ENCODE data around the gene ARHGAP8. TPM values are rescaled to one million over a fixed set of nuclear protein-coding genes. Genes with fewer than 3 reads are reported as not detected.

Gene ARHGAP8
- total and polyA plus RNA-seq, 2 donors (not counting 3 experiments of a cell fraction or from before 2014, with no cell fraction given), result not detected

DNA sequence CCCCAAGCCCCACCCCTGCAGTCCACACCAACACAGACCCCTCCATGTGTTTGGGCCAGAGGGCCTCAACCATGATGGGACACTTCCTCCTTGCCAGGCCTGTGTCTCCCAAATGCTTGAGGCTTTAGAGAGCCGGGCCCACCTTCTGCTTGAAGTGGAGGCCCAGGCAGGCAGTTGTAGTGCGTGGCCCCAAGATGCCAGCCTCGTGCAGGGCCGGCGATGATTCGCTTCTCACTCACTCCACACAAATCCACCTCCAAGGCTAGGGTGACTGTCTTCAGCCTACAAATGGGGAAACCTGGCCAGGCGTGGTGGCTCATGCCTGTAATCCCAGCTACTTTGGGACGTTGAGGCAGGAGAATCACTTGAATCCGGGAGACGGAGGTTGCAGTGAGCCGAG, 44.6 kb upstream of the ARHGAP8 start:
- no peak for TF ChIP-seq POLR2A (IDR thresholded peaks at IDR 0.05; ENCODE audit: low read depth, low read length)
- TF ChIP-seq JUN (IDR thresholded peaks at IDR 0.05; ENCODE audit: borderline replicate concordance, insufficient read depth, insufficient read length, low read depth), result no peak
- no peak for TF ChIP-seq EZH2 (IDR thresholded peaks at IDR 0.05; ENCODE audit: borderline replicate concordance, low read depth, low read length, severe bottlenecking)
- TF ChIP-seq, protein P1, sequence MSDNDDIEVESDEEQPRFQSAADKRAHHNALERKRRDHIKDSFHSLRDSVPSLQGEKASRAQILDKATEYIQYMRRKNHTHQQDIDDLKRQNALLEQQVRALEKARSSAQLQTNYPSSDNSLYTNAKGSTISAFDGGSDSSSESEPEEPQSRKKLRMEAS (IDR thresholded peaks at IDR 0.05; ENCODE audit: insufficient read depth, insufficient read length), result no peak
- no peak for TF ChIP-seq POLR2AphosphoS5 (IDR thresholded peaks at IDR 0.05; ENCODE audit: insufficient read depth, low read depth, low read length)
- TF ChIP-seq GATA2 (IDR thresholded peaks at IDR 0.05; ENCODE audit: insufficient read depth, insufficient read length, low read depth, low read length), result no peak
- TF ChIP-seq CTCF (IDR thresholded peaks at IDR 0.05; ENCODE audit: extremely low read depth in 1 of 2, insufficient read depth in 1 of 2, low read depth in 1 of 2, low read length in 2 of 2), result no peak
- TF ChIP-seq FOS (IDR thresholded peaks at IDR 0.05; ENCODE audit: borderline replicate concordance, insufficient read depth, low read length), result no peak
- TF ChIP-seq MYC (IDR thresholded peaks at IDR 0.05; ENCODE audit: low read depth, low read length), result no peak
- no peak for FAIRE-seq
- H3K79me2 ChIP-seq (ENCODE audit: control insufficient read depth, insufficient read depth, low read length), result no peaks in the 10 kb centered on the region

More for the DNA sequence above, 44.6 kb upstream of the ARHGAP8 start:
- POLR2A ChIA-PET, result no interaction called here
- H3K27me3 ChIP-seq (ENCODE audit: control insufficient read depth in 2 of 2, insufficient read depth in 2 of 2, low read length in 2 of 2), result peaks cover 6 to 7% of the 10 kb centered on the region in 2 experiments
- H3K36me3 ChIP-seq (ENCODE audit: control insufficient read depth in 2 of 2, extremely low read depth in 1 of 2, insufficient read depth in 2 of 2, low read length in 2 of 2), result no peaks in the 10 kb centered on the region
- no peaks in the 10 kb centered on the region for H4K20me1 ChIP-seq (replicated peaks; ENCODE audit: control insufficient read depth, extremely low read depth, insufficient read depth, low read length)
- no peak for DNase-seq (ENCODE audit: low read depth, low spot score)
- H2AFZ ChIP-seq (ENCODE audit: low read depth, low read length), result no peak overlapping the region
- dilution Hi-C loops (cut with MboI; ENCODE audit: extremely low pct_ligation_motif_present, low sequenced_read_pairs) (no loop called here), intact Hi-C loops (cut with micrococcal nuclease) (no loop called here)
- no peaks in the 10 kb centered on the region for H3K4me1 ChIP-seq (ENCODE audit: control insufficient read depth, extremely low read depth, insufficient read depth, low read length)
- CTCF ChIA-PET, result interaction anchor here (0.9 kb wide), 1 partner anchor 23 kb away, joined by 4 read pairs; no protein-coding TSS in a partner anchor
- H3K9me3 ChIP-seq (replicated peaks; ENCODE audit: control insufficient read depth, insufficient read depth, low read length), result no peaks in the 10 kb centered on the region
- no peaks in the 10 kb centered on the region for H3K9me1 ChIP-seq (replicated peaks; ENCODE audit: control insufficient read depth, extremely low read depth, insufficient read depth, low read length)
- H3K9ac ChIP-seq (replicated peaks; ENCODE audit: extremely low read depth, insufficient read depth, low read length), result no peak overlapping the region
- no TSS peak for BruUV-seq (replicated peaks)
- H3K27ac ChIP-seq (ENCODE audit: insufficient read depth, low read depth, low read length), result no peak overlapping the region
- no peak overlapping the region for H3K4me2 ChIP-seq (ENCODE audit: insufficient read depth, low read length)
- no peak overlapping the region for H3K4me3 ChIP-seq (replicated peaks in 1 of 3; ENCODE audit: insufficient read depth in 1 of 3, low read depth in 1 of 3, low read length in 3 of 3)
